Activated T-helper 1 cell treated with anti-CD3 and anti-CD28 coated beads, Interleukin-12 subunit alpha, Interleukin-12 subunit beta, Interleukin-2, Interleukin-4 antibody, amounts not matched to agents 30 ng/mL and 10 ng/mL and 1 ng/mL, durations not matched to agents 14 hours and 24 hours and 36 hours (primary cell): ENCODE measurements around the gene NKAIN1. TPM values are rescaled to one million over a fixed set of nuclear protein-coding genes. Genes with fewer than 3 reads are reported as not detected.

Experiments
- DNase-seq: peaks from one replicate; pipeline ENCODE4 v3.0.0; 2021; ENCODE audit warnings: low spot score
- H3K27ac Mint-ChIP-seq: one replicate; pipeline ENCODE4 v1.8.0; 2021; ENCODE audit warnings: mild to moderate bottlenecking, mixed read lengths
- H3K27me3 Mint-ChIP-seq: one replicate; pipeline ENCODE4 v1.8.0; 2022; ENCODE audit warnings: mild to moderate bottlenecking, moderate library complexity, mixed read lengths; ENCODE audit not compliant: insufficient read depth
- H3K36me3 Mint-ChIP-seq: one replicate; pipeline ENCODE4 v1.8.0; 2021; ENCODE audit warnings: low read depth, mixed read lengths
- H3K4me1 Mint-ChIP-seq: one replicate; pipeline ENCODE4 v1.8.0; 2021; ENCODE audit warnings: low read depth, mixed read lengths
- H3K4me3 Mint-ChIP-seq: one replicate; pipeline ENCODE4 v1.8.0; 2021; ENCODE audit warnings: mild to moderate bottlenecking, moderate library complexity, mixed read lengths
- H3K9me3 Mint-ChIP-seq: one replicate; pipeline ENCODE4 v1.8.0; 2021; ENCODE audit warnings: mixed read lengths
- intact Hi-C: fragments of 100-400 bp; cut with micrococcal nuclease; formaldehyde crosslinking; loops from one replicate; pipeline ENCODE4 v1.15.1; 2024
- total RNA-seq: library from RNA; stranded (reverse); gene quantifications from 2 replicates; pipeline ENCODE4 v1.2.3, GENCODE V29; 2022

The NKAIN1 gene
- total RNA-seq, 1 donor from 2014 or later = not detected

DNA sequence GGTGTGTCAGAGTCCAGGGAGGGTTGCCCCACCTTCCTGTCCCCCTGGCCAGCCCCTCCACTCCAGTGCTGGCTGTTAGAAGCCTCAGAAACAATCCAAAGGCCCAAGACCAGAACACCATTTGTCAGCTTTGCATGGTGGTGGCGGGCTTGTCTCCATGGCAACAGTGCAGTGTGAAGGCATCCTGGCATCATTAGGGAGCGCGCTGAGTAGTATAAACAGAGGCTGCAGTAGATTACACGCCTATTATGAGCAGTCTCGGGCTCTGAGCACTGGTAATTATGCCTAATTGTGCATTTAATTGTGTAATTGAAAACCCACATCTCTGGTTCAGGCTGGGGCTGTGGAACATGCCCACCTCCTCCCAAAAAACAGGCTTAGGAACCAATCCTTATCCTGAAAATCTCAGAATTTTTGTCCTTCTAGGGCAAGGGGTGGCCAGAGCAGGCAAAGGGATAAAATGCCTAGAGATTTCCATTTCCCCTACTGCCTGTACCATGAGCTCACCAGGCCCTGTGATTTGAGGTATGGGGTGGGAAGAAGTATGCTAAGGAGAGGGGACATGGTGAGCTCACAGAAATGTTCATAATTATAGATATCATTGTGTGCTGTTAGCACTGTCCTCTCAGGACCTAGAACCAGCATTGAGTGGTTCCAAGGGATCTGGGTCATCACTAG is 11.7 kb downstream of the NKAIN1 start:
- no peak overlapping the region for H3K27ac Mint-ChIP-seq
- no peaks in the 10 kb centered on the region for H3K4me1 Mint-ChIP-seq
- no peak overlapping the region for H3K4me3 Mint-ChIP-seq
- DNase-seq = no peak
- intact Hi-C loops = no loop called here
- H3K27me3 Mint-ChIP-seq = peaks cover 2% of the 10 kb centered on the region
- no peaks in the 10 kb centered on the region for H3K36me3 Mint-ChIP-seq
- H3K9me3 Mint-ChIP-seq = no peaks in the 10 kb centered on the region

DNA sequence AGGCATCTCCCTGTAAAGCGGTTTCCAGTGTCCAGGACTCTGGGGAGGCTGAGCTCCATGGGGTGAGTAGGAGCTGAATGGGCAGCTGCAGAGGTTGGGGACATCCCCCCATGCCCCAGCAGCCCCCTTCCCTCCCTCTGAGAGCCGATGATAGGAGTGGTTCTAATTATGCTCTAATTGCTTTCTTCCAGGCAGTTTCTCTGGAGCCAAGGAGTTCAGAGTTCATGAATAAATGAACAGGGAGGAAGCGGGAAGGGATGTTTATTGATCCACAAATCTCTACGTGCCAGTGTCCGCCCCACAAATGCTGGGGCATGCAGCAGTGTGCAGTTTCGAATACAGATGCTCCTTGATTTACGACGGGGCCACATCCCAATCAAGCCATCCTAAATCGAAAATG is 15.6 kb downstream of the NKAIN1 start:
- DNase-seq = no peak
- H3K27ac Mint-ChIP-seq = no peak overlapping the region
- no peaks in the 10 kb centered on the region for H3K36me3 Mint-ChIP-seq
- H3K4me3 Mint-ChIP-seq = no peak overlapping the region
- H3K27me3 Mint-ChIP-seq = no peaks in the 10 kb centered on the region
- no peaks in the 10 kb centered on the region for H3K4me1 Mint-ChIP-seq
- intact Hi-C loops = no loop called here
- H3K9me3 Mint-ChIP-seq = no peaks in the 10 kb centered on the region

DNA sequence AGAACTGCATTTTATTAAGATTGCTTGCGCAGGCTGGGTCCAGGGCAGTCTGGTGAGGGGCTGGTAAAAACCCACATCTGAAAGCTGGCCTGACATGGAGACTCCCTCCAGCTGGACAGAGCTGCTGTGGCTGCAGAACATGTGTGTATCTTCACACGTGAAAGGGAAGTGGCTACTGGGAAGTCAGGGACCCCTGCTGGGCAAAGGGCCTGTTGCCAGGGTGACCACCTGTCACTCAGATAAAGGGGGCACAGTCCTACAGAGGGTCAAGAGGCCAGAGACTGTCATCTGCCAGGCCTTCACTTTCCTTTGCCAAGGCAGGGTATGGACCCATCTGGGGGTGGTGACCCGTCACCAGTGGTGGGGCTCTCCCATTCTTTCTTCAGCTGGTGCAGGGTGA is 17.5 kb downstream of the NKAIN1 start:
- intact Hi-C loops = no loop called here
- no peak overlapping the region for H3K4me3 Mint-ChIP-seq
- H3K9me3 Mint-ChIP-seq = no peaks in the 10 kb centered on the region
- no peaks in the 10 kb centered on the region for H3K36me3 Mint-ChIP-seq
- no peak for DNase-seq
- no peak overlapping the region for H3K27ac Mint-ChIP-seq
- H3K4me1 Mint-ChIP-seq = no peaks in the 10 kb centered on the region
- no peaks in the 10 kb centered on the region for H3K27me3 Mint-ChIP-seq

- H3K4me3 Mint-ChIP-seq = no peak overlapping the region
- H3K4me1 Mint-ChIP-seq = no peaks in the 10 kb centered on the region
- H3K27ac Mint-ChIP-seq = no peak overlapping the region
- H3K36me3 Mint-ChIP-seq = no peaks in the 10 kb centered on the region
- intact Hi-C loops = no loop called here
- H3K27me3 Mint-ChIP-seq = peaks cover 1% of the 10 kb centered on the region
- DNase-seq = no peak
- H3K9me3 Mint-ChIP-seq = no peaks in the 10 kb centered on the region
Measured at GRCh38 chr1:31221072-31221471, 18.6 kb downstream of the NKAIN1 start.

- no peaks in the 10 kb centered on the region for H3K9me3 Mint-ChIP-seq
- no peak overlapping the region for H3K4me3 Mint-ChIP-seq
- H3K27me3 Mint-ChIP-seq = peaks cover 2% of the 10 kb centered on the region
- intact Hi-C loops = no loop called here
- H3K36me3 Mint-ChIP-seq = no peaks in the 10 kb centered on the region
- no peak overlapping the region for H3K27ac Mint-ChIP-seq
- no peak for DNase-seq
- H3K4me1 Mint-ChIP-seq = no peaks in the 10 kb centered on the region
Measured at GRCh38 chr1:31219489-31219888, 20.2 kb downstream of the NKAIN1 start.

- no peaks in the 10 kb centered on the region for H3K9me3 Mint-ChIP-seq
- intact Hi-C loops = no loop called here
- no peaks in the 10 kb centered on the region for H3K36me3 Mint-ChIP-seq
- H3K4me3 Mint-ChIP-seq = no peak overlapping the region
- no peak overlapping the region for H3K27ac Mint-ChIP-seq
- peaks cover 2% of the 10 kb centered on the region for H3K27me3 Mint-ChIP-seq
- H3K4me1 Mint-ChIP-seq = no peaks in the 10 kb centered on the region
- DNase-seq = no peak
Measured at GRCh38 chr1:31218705-31219104, 21.0 kb downstream of the NKAIN1 start.

DNA sequence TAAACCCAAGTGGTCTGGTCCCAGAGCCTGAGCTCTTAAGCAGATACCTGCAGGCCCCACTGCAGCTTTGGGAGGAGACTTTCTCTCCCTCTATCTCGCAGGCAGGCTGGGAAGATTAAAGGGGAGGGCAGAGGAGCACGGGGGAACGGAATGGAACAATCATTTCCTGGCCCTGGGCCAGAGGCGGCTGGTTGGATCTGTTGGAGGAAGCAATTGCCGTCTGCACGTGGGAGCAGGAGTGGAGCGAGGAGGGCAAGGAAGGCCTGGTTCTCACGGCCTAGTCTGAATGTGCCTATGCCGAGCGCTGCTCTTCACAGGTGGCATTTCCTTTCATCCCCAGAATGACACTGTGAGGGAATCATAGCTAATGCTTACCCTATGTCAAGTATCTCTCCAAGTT is 23.7 kb downstream of the NKAIN1 start:
- Mint-ChIP-seq H3K4me3 (no peak overlapping the region), H3K36me3 (no peaks in the 10 kb centered on the region), H3K27ac (no peak overlapping the region), H3K27me3 (peaks cover 2% of the 10 kb centered on the region), H3K4me1 (no peaks in the 10 kb centered on the region), H3K9me3 (peaks cover 3% of the 10 kb centered on the region)
- intact Hi-C loops = no loop called here
- DNase-seq = no peak

- intact Hi-C loops = no loop called here
- Mint-ChIP-seq H3K4me3 (no peak overlapping the region), H3K27ac (no peak overlapping the region), H3K36me3 (no peaks in the 10 kb centered on the region), H3K9me3 (peaks cover 8% of the 10 kb centered on the region), H3K27me3 (peaks cover 2% of the 10 kb centered on the region), H3K4me1 (no peaks in the 10 kb centered on the region)
- DNase-seq = no peak
Measured at GRCh38 chr1:31215065-31215570, 24.6 kb downstream of the NKAIN1 start.

GRCh38 chr1:31214316-31215064 is 25.2 kb downstream of the NKAIN1 start:
- Mint-ChIP-seq H3K4me3 (no peak overlapping the region), H3K36me3 (no peaks in the 10 kb centered on the region), H3K27ac (no peak overlapping the region), H3K4me1 (no peaks in the 10 kb centered on the region), H3K27me3 (peaks cover 2% of the 10 kb centered on the region), H3K9me3 (peaks cover 8% of the 10 kb centered on the region)
- intact Hi-C loops = no loop called here
- no peak for DNase-seq

GRCh38 chr1:31208361-31208945 is 31.2 kb downstream of the NKAIN1 start:
- H3K4me3 Mint-ChIP-seq = no peak overlapping the region
- intact Hi-C loops = no loop called here
- no peak overlapping the region for H3K27ac Mint-ChIP-seq
- H3K4me1 Mint-ChIP-seq = no peaks in the 10 kb centered on the region
- H3K27me3 Mint-ChIP-seq = peaks cover 3% of the 10 kb centered on the region
- DNase-seq = no peak
- no peaks in the 10 kb centered on the region for H3K36me3 Mint-ChIP-seq
- peaks cover 8% of the 10 kb centered on the region for H3K9me3 Mint-ChIP-seq

- no peak overlapping the region for H3K4me3 Mint-ChIP-seq
- no peak for DNase-seq
- no peak overlapping the region for H3K27ac Mint-ChIP-seq
- H3K4me1 Mint-ChIP-seq = no peaks in the 10 kb centered on the region
- peaks cover 3% of the 10 kb centered on the region for H3K27me3 Mint-ChIP-seq
- intact Hi-C loops = no loop called here
- no peaks in the 10 kb centered on the region for H3K36me3 Mint-ChIP-seq
- H3K9me3 Mint-ChIP-seq = peaks cover 8% of the 10 kb centered on the region
Measured at GRCh38 chr1:31207569-31207968, 32.1 kb downstream of the NKAIN1 start.

DNA sequence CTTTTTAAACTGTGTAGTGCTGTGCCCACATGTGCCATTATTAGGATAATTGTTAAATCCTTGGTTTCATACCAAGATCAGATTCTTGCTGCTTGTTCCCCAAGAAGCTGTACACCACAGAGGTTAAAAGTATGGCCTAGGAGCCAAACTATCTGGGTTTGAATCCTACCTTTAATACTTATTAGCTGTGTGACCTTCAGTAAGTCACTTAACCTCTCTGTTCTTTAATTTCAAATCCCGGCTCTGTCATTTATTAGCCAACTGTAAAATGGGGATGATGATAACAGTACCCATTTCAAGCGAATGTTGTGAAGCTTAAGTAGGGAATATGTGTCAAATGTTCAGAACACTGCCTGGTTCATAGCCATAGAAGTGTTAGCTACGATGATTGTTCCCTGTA is 32.6 kb downstream of the NKAIN1 start:
- intact Hi-C loops = no loop called here
- Mint-ChIP-seq H3K4me1 (no peaks in the 10 kb centered on the region), H3K27me3 (peaks cover 3% of the 10 kb centered on the region)

GRCh38 chr1:31203215-31203614 is 36.5 kb downstream of the NKAIN1 start:
- no peaks in the 10 kb centered on the region for H3K9me3 Mint-ChIP-seq
- no peak for DNase-seq
- H3K27me3 Mint-ChIP-seq = peaks cover 3% of the 10 kb centered on the region
- no peaks in the 10 kb centered on the region for H3K36me3 Mint-ChIP-seq
- H3K27ac Mint-ChIP-seq = no peak overlapping the region
- no peaks in the 10 kb centered on the region for H3K4me1 Mint-ChIP-seq
- H3K4me3 Mint-ChIP-seq = no peak overlapping the region
- intact Hi-C loops = no loop called here

More for the DNA sequence above, 32.6 kb downstream of the NKAIN1 start:
- Mint-ChIP-seq H3K36me3 (no peaks in the 10 kb centered on the region), H3K4me3 (no peak overlapping the region), H3K9me3 (peaks cover 8% of the 10 kb centered on the region), H3K27ac (no peak overlapping the region)
- DNase-seq = no peak
